Effector memory CD4-positive, alpha-beta T cell (primary cell): Measurements from ENCODE around the gene IFITM2.

Experiments used
- DNase-seq, 3 donors: peaks; one replicate each; pipeline ENCODE4 v3.0.0-alpha.2; 2020
- H3K27ac ChIP-seq: 2 replicates; pipeline ENCODE4 v1.7.0; 2013; ENCODE audit warnings: mild to moderate bottlenecking, low read length, moderate library complexity; ENCODE audit not compliant: insufficient read depth, poor library complexity, severe bottlenecking
- H3K27me3 ChIP-seq: replicated peaks from 2 replicates; pipeline ENCODE4 v1.7.0; 2013; ENCODE audit warnings: mild to moderate bottlenecking, low read length; ENCODE audit not compliant: insufficient read depth, control insufficient read depth, poor library complexity, severe bottlenecking
- H3K36me3 ChIP-seq: 2 replicates; pipeline ENCODE4 v1.7.0; 2013; ENCODE audit warnings: mild to moderate bottlenecking, low read length, moderate library complexity; ENCODE audit not compliant: control insufficient read depth, insufficient read depth
- H3K4me1 ChIP-seq: 2 replicates; pipeline ENCODE4 v1.7.0; 2013; ENCODE audit warnings: low read length, mild to moderate bottlenecking; ENCODE audit not compliant: control insufficient read depth, insufficient read depth, poor library complexity, severe bottlenecking
- H3K4me3 ChIP-seq: 2 replicates; pipeline ENCODE4 v1.7.0; 2013; ENCODE audit warnings: low read length, low read depth, mild to moderate bottlenecking; ENCODE audit not compliant: insufficient read depth, poor library complexity, severe bottlenecking
- H3K9me3 ChIP-seq: 2 replicates; pipeline ENCODE4 v1.7.0; 2013; ENCODE audit warnings: mild to moderate bottlenecking, low read length, moderate library complexity; ENCODE audit not compliant: control insufficient read depth

IFITM2 gene

GRCh38 chr11:294780-295179 lies 12.8 kb upstream of the IFITM2 start:
- Histone ChIP-seq H3K27ac (no peak overlapping the region), H3K36me3 (peaks cover 28% of the 10 kb centered on the region), H3K4me3 (no peak overlapping the region), H3K27me3 (no peaks in the 10 kb centered on the region), H3K9me3 (no peaks in the 10 kb centered on the region), H3K4me1 (peaks cover 17% of the 10 kb centered on the region)
- no peak for DNase-seq

- H3K9me3 ChIP-seq, result no peaks in the 10 kb centered on the region
- no peak overlapping the region for H3K27ac ChIP-seq
- no peaks in the 10 kb centered on the region for H3K27me3 ChIP-seq
- peaks cover 22% of the 10 kb centered on the region for H3K36me3 ChIP-seq
- DNase-seq, result no peak
- H3K4me3 ChIP-seq, result no peak overlapping the region
- H3K4me1 ChIP-seq, result peaks cover 17% of the 10 kb centered on the region
These were observed 12.1 kb upstream of the IFITM2 start for GRCh38 chr11:295351-296170.

DNA sequence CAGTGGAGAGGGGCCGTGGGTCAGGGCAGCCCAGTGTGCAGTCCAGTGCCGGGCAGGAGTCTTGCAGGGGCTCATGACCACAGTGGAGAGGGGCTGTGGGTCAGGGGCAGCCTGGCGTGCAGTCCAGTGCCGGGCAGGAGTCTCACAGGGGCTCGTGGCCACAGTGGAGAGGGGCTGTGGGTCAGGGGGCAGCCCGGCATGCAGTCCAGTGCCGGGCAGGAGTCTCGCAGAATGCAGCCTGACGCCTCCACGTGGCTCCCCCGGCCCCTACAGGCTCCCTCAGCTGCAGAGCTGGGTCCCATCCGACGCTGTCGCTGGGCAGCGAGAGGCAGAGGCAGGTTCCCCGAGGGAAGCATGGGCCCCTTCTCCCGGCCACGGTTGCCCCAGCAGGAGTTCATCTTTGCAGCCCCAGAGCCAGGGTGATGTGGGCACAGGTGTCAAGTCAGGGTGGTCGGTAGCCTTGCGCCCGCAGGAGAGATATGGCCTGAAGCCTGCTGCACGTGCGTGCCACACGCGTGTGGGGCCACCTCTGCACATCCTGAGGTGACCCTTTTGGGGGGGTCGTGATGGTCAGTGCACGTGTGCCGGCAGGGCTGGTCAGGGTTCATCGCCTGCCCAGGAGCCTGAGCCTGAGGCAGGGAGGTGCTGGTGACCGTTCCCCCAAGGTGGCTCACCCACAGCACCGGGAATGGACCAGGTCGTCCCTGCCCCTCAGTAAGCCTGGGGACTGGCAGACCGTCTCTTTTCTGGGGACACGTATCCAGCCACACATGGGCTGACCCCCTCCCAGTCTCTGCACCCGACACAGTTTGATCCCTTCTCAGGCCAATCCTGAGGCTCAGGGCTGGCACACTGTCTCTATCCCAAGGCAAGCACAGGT lies 11.2 kb upstream of the IFITM2 start:
- peaks cover 21% of the 10 kb centered on the region for H3K36me3 ChIP-seq
- peak overlapping the region; percentile 22 for H3K27ac ChIP-seq
- DNase-seq, result no peak
- no peak overlapping the region for H3K4me3 ChIP-seq
- H3K4me1 ChIP-seq, result peaks cover 17% of the 10 kb centered on the region
- H3K9me3 ChIP-seq, result no peaks in the 10 kb centered on the region
- no peaks in the 10 kb centered on the region for H3K27me3 ChIP-seq

DNA sequence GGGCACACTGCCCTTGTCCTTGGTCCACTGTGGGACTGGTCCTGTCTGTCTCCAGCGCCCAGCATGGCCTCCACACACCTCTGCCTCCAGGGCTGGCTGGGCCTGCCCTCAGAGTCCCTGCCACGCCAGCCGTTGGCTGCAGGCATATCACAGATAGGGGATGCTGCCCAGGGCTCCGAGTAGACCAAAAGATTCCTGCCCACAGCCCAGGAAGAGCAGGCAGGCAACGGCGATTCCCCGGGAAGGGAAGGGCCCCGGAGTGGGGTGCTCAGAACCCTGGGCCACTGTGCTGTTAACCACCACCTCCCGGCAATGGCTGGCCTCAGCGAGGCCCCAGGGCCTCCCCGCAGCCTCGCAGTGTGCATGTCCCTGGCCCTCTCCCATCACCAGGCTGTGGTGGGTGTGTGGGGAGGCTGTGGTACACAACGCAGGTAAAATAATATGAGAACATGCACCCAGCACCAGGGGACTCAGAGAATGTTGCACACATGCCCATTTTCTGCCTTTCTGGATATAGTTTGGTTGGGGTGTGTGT lies 10.5 kb upstream of the IFITM2 start:
- Histone ChIP-seq H3K9me3 (no peaks in the 10 kb centered on the region), H3K4me3 (no peak overlapping the region), H3K4me1 (peaks cover 17% of the 10 kb centered on the region), H3K27ac (peak overlapping the region; percentile 22), H3K27me3 (no peaks in the 10 kb centered on the region), H3K36me3 (peaks cover 21% of the 10 kb centered on the region)
- no peak for DNase-seq

GRCh38 chr11:297586-298405 lies 9.8 kb upstream of the IFITM2 start:
- peaks cover 17% of the 10 kb centered on the region for H3K4me1 ChIP-seq
- no peak overlapping the region for H3K27ac ChIP-seq
- H3K4me3 ChIP-seq, result no peak overlapping the region
- no peaks in the 10 kb centered on the region for H3K27me3 ChIP-seq
- no peaks in the 10 kb centered on the region for H3K9me3 ChIP-seq
- peak in 1 of 3 donors; percentile 39 for DNase-seq
- H3K36me3 ChIP-seq, result peaks cover 15% of the 10 kb centered on the region

DNA sequence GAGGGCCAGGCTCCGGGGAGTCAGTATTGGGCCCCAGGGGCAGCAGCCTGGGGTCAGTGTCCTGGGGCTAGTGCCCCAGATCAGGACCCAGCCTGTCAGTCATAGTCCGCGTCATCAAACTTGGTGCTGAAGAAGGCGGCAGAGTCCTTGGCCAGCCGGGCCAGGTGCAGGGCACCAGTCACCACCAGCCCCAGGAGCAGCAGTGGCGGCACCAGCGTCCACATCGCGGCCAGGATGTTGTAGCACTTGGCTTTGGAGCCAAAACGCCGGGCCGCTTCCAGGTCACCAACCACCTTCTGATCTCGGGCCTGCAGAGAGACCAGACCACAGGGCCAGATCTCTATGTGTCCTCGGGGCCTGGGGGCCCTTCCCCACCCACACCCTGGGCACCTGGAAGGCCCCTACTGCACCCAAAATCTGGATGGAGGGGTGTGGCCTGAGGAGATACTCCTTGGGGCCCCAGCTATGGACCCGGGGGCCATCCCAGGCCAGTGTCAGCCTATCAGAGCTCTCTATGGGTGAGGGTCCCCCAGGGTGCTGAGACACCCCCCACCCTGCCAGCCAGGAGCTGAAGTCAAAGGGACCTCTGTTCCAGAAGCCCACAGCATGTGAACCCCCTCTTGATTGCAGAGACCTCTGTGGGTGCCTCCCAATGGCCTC lies 9.1 kb upstream of the IFITM2 start:
- peaks cover 8% of the 10 kb centered on the region for H3K36me3 ChIP-seq
- H3K27me3 ChIP-seq, result no peaks in the 10 kb centered on the region
- DNase-seq, result no peak
- H3K4me3 ChIP-seq, result no peak overlapping the region
- no peak overlapping the region for H3K27ac ChIP-seq
- peaks cover 17% of the 10 kb centered on the region for H3K4me1 ChIP-seq
- H3K9me3 ChIP-seq, result no peaks in the 10 kb centered on the region

DNA sequence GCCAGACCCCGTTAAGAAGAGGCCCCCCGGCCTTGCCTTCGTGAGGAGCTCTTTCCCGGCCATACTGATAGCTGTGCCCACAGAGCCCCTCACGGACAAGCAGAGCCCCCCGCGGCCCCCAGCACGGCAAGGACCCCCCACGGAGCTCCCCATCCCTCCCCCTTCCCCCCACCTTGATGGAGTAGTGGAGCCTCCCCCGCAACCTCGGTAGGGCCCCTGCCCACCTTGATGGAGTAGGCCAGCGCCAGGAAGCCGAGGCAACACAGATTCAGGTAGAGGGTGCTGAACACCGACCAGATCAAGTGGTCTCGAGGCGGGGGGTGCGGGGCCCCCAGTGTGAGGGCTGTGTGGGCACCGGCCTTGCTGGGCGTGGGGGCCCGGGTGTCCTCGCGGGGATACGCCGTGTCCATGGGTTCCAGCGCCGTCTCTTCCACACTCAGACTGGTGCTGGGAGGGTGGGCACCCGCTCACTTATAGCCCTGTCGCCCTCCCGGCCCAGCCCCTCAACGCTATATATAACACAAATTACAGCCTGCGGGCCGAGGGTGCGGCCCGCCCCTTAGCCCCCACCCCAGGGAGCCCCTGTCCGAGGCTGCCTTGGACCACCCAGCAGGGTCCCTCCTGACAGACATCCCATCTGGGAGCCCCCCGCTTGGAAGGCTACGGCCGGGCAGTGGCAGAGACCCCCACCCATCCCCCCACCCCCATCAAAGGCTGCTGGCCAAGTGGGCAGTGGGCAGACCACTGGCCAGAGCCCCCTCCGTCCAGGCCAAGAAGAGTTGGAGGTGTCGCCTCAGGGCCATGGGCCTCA lies 8.3 kb upstream of the IFITM2 start, which contains the start of gene IFITM5:
Gene IFITM5 (minus strand): TSS at position 446 of the 811 bp plus-strand sequence. CDS start 36 bp downstream, at position 410.
- Histone ChIP-seq H3K4me1 (peaks cover 17% of the 10 kb centered on the region), H3K4me3 (no peak within 1 kb of the TSS), H3K36me3 (peaks cover under 1% of the 10 kb centered on the region), H3K9me3 (no peaks in the 10 kb centered on the region), H3K27me3 (no peaks in the 10 kb centered on the region), H3K27ac (no peak within 1 kb of the TSS)
- DNase-seq, result no peak

- no peak for DNase-seq
- H3K4me1 ChIP-seq, result peaks cover 21% of the 10 kb centered on the region
- no peaks in the 10 kb centered on the region for H3K27me3 ChIP-seq
- no peaks in the 10 kb centered on the region for H3K36me3 ChIP-seq
- no peaks in the 10 kb centered on the region for H3K9me3 ChIP-seq
- H3K27ac ChIP-seq, result no peak overlapping the region
- no peak overlapping the region for H3K4me3 ChIP-seq
These were observed 7.5 kb upstream of the IFITM2 start for GRCh38 chr11:299951-300735.
